HepG2 (cell line): Measurements from ENCODE around the gene EPHA2. TPM values are rescaled to one million over a fixed set of nuclear protein-coding genes. Genes with fewer than 3 reads are reported as not detected.

Experiments used
- ATF7-NPFF ChIP-seq: sonication (generic); formaldehyde crosslinking; IDR thresholded peaks from 2 replicates; pipeline ENCODE4 v1.8.1; 2023; ENCODE audit warnings: mild to moderate bottlenecking, low read depth, missing genetic modification reagents, moderate library complexity
- HIVEP1 ChIP-seq: sonication (generic); formaldehyde crosslinking; IDR thresholded peaks from 2 replicates; pipeline ENCODE4 v1.4.0; 2020; ENCODE audit warnings: mild to moderate bottlenecking, missing genetic modification reagents
- IRF1 ChIP-seq: sonication (generic); formaldehyde crosslinking; IDR thresholded peaks from 2 replicates; pipeline ENCODE4 v1.4.0; 2020; ENCODE audit warnings: low read depth, mild to moderate bottlenecking, missing genetic modification reagents
- MATR3 ChIP-seq: sonication (generic); formaldehyde crosslinking; IDR thresholded peaks from 2 replicates; pipeline ENCODE4 v1.4.0; 2020; ENCODE audit warnings: missing genetic modification reagents
- NCOA5 ChIP-seq: sonication (generic); formaldehyde crosslinking; IDR thresholded peaks from 2 replicates; pipeline ENCODE4 v1.4.0; 2020; ENCODE audit warnings: missing genetic modification reagents
- RNF2 ChIP-seq: fragments of 450-650 bp; conservative IDR thresholded peaks from 2 replicates; pipeline ENCODE4 v1.6.1; 2016; ENCODE audit warnings: low read depth
- ZKSCAN8 ChIP-seq: IDR thresholded peaks from 2 replicates; pipeline ENCODE4 v1.6.1; 2016; ENCODE audit warnings: borderline replicate concordance, missing genetic modification reagents, missing compliant biosample characterization
- ZMYM2 ChIP-seq: sonication (generic); formaldehyde crosslinking; IDR thresholded peaks from 2 replicates; pipeline ENCODE4 v1.8.0; 2022; ENCODE audit warnings: mild to moderate bottlenecking, missing genetic modification reagents
- ZNF414 ChIP-seq: sonication (generic); formaldehyde crosslinking; IDR thresholded peaks from 2 replicates; pipeline ENCODE4 v1.5.0; 2020; ENCODE audit warnings: missing genetic modification reagents
- ZNF484 ChIP-seq: sonication (generic); formaldehyde crosslinking; IDR thresholded peaks from 2 replicates; pipeline ENCODE4 v1.5.1; 2020; ENCODE audit warnings: mild to moderate bottlenecking, low read depth, missing genetic modification reagents, borderline replicate concordance
- ZNF530 ChIP-seq: sonication (generic); formaldehyde crosslinking; IDR thresholded peaks from 2 replicates; pipeline ENCODE4 v1.5.0; 2020; ENCODE audit warnings: low read depth, mild to moderate bottlenecking, missing genetic modification reagents
- ZNF552 ChIP-seq: sonication (generic); formaldehyde crosslinking; IDR thresholded peaks from 2 replicates; pipeline ENCODE4 v1.9.0; 2022; ENCODE audit warnings: missing genetic modification reagents, mild to moderate bottlenecking, borderline replicate concordance
- ZNF674 ChIP-seq: sonication (generic); formaldehyde crosslinking; IDR thresholded peaks from 2 replicates; pipeline ENCODE4 v1.5.0; 2020; ENCODE audit warnings: low read depth, mild to moderate bottlenecking, missing genetic modification reagents
- ZNF713 ChIP-seq: sonication (generic); formaldehyde crosslinking; IDR thresholded peaks from 2 replicates; pipeline ENCODE4 v1.4.0; 2020; ENCODE audit warnings: mild to moderate bottlenecking, missing genetic modification reagents
- ZNF776 ChIP-seq: sonication (generic); formaldehyde crosslinking; IDR thresholded peaks from 2 replicates; pipeline ENCODE4 v1.4.0; 2020; ENCODE audit warnings: mild to moderate bottlenecking, missing genetic modification reagents
- ZNF878 ChIP-seq: sonication (generic); formaldehyde crosslinking; IDR thresholded peaks from 2 replicates; pipeline ENCODE4 v1.8.1; 2023; ENCODE audit warnings: mild to moderate bottlenecking, missing genetic modification reagents, moderate library complexity
- polyA plus RNA-seq, 8 experiments: library from polyadenylated mRNA; depleted of rRNA in 3 of 8; stranded (reverse) in 7 of 8; unstranded in 1 of 8; fragments of >200 nt; fragmentation: Illumina TruSeq in 4 of 8; extraction: Trizol in 4 of 8; gene quantifications; 2 replicates each; pipeline versions ENCODE4 v1.2.1 to v1.2.3, GENCODE V29; 2011 to 2016; ENCODE audit warnings: low read depth in 4 of 8, missing spikeins in 1 of 8, mixed read lengths in 1 of 8; ENCODE audit not compliant: insufficient read depth in 1 of 8
- total RNA-seq, 5 experiments: library from RNA; depleted of rRNA; stranded (reverse); fragments of >200 nt; fragmentation: Illumina TruSeq; extraction: Trizol; gene quantifications; 2 replicates each; pipeline ENCODE4 v1.2.3, GENCODE V29; 2016; ENCODE audit warnings: low read depth in 1 of 5
- TF ChIP-seq, protein P1 (sequence below), 2 experiments: IDR thresholded peaks; 2 replicates each; pipeline ENCODE4 v1.6.1; 2011 to 2012; ENCODE audit warnings: low read length in 2 of 2, borderline replicate concordance in 1 of 2, low read depth in 1 of 2, mild to moderate bottlenecking in 1 of 2, moderate library complexity in 1 of 2
- TF ChIP-seq, protein P2 (sequence below): sonication (generic); formaldehyde crosslinking; conservative IDR thresholded peaks from 2 replicates; pipeline ENCODE4 v1.4.0; 2020; ENCODE audit warnings: missing genetic modification reagents
- TF ChIP-seq, protein P3 (sequence below): sonication (generic); formaldehyde crosslinking; conservative IDR thresholded peaks from 2 replicates; pipeline ENCODE4 v1.8.0; 2022; ENCODE audit warnings: low read depth, missing genetic modification reagents

Gene EPHA2
- total and polyA plus RNA-seq, 2 of the 13 experiments (the other 11 are each of a cell fraction or from before 2014, with no cell fraction given), result 33.6 to 53.6 TPM

- TF ChIP-seq, protein P1, sequence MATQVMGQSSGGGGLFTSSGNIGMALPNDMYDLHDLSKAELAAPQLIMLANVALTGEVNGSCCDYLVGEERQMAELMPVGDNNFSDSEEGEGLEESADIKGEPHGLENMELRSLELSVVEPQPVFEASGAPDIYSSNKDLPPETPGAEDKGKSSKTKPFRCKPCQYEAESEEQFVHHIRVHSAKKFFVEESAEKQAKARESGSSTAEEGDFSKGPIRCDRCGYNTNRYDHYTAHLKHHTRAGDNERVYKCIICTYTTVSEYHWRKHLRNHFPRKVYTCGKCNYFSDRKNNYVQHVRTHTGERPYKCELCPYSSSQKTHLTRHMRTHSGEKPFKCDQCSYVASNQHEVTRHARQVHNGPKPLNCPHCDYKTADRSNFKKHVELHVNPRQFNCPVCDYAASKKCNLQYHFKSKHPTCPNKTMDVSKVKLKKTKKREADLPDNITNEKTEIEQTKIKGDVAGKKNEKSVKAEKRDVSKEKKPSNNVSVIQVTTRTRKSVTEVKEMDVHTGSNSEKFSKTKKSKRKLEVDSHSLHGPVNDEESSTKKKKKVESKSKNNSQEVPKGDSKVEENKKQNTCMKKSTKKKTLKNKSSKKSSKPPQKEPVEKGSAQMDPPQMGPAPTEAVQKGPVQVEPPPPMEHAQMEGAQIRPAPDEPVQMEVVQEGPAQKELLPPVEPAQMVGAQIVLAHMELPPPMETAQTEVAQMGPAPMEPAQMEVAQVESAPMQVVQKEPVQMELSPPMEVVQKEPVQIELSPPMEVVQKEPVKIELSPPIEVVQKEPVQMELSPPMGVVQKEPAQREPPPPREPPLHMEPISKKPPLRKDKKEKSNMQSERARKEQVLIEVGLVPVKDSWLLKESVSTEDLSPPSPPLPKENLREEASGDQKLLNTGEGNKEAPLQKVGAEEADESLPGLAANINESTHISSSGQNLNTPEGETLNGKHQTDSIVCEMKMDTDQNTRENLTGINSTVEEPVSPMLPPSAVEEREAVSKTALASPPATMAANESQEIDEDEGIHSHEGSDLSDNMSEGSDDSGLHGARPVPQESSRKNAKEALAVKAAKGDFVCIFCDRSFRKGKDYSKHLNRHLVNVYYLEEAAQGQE (IDR thresholded peaks at IDR 0.05; ENCODE audit: borderline replicate concordance in 1 of 2, low read depth in 1 of 2, low read length in 2 of 2), result peak in 1 of 2 experiments; percentile 46; a peak in 1 of 4 replicates
- no peak for TF ChIP-seq ZNF713
- peak; percentile 99 for TF ChIP-seq ZKSCAN8 (CRISPR knock-in tag)
- no peak for TF ChIP-seq NCOA5 (CRISPR knock-in tag)
- no peak for TF ChIP-seq ZNF484
- TF ChIP-seq, protein P2, sequence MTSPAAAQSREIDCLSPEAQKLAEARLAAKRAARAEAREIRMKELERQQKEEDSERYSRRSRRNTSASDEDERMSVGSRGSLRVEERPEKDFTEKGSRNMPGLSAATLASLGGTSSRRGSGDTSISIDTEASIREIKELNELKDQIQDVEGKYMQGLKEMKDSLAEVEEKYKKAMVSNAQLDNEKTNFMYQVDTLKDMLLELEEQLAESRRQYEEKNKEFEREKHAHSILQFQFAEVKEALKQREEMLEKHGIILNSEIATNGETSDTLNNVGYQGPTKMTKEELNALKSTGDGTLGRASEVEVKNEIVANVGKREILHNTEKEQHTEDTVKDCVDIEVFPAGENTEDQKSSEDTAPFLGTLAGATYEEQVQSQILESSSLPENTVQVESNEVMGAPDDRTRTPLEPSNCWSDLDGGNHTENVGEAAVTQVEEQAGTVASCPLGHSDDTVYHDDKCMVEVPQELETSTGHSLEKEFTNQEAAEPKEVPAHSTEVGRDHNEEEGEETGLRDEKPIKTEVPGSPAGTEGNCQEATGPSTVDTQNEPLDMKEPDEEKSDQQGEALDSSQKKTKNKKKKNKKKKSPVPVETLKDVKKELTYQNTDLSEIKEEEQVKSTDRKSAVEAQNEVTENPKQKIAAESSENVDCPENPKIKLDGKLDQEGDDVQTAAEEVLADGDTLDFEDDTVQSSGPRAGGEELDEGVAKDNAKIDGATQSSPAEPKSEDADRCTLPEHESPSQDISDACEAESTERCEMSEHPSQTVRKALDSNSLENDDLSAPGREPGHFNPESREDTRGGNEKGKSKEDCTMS, result no peak
- TF ChIP-seq ZNF530 (CRISPR knock-in tag), result no peak
- no peak for TF ChIP-seq ATF7-NPFF (CRISPR knock-in tag)
- peak; percentile 79; the same call in 1 of the 2 replicates for TF ChIP-seq ZNF878
- peak; percentile 62; the same call in 1 of the 2 replicates for TF ChIP-seq HIVEP1 (CRISPR knock-in tag)
- TF ChIP-seq, protein P3, sequence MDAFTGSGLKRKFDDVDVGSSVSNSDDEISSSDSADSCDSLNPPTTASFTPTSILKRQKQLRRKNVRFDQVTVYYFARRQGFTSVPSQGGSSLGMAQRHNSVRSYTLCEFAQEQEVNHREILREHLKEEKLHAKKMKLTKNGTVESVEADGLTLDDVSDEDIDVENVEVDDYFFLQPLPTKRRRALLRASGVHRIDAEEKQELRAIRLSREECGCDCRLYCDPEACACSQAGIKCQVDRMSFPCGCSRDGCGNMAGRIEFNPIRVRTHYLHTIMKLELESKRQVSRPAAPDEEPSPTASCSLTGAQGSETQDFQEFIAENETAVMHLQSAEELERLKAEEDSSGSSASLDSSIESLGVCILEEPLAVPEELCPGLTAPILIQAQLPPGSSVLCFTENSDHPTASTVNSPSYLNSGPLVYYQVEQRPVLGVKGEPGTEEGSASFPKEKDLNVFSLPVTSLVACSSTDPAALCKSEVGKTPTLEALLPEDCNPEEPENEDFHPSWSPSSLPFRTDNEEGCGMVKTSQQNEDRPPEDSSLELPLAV (CRISPR knock-in tag), result no peak
- TF ChIP-seq MATR3, result no peak
- peak; percentile 54; the same call in 1 of the 2 replicates for TF ChIP-seq ZMYM2 (CRISPR knock-in tag)
- no peak for TF ChIP-seq IRF1 (CRISPR knock-in tag)
- TF ChIP-seq ZNF414, result 0 out of 2 replicates have a peak, but pooled peaks have one; percentile 15
- TF ChIP-seq ZNF674 (CRISPR knock-in tag), result no peak
- no peak for TF ChIP-seq ZNF552 (CRISPR knock-in tag)
- TF ChIP-seq ZNF776 (CRISPR knock-in tag), result no peak
- no peak for TF ChIP-seq RNF2
Observed at GRCh38 chr1:16181887-16182719, 26.2 kb upstream of the EPHA2 start (continued).
